Renal cortex interstitium (tissue), 11 donors: Measurements from ENCODE around the gene RAB1A. TPM values are rescaled to one million over a fixed set of nuclear protein-coding genes. Genes with fewer than 3 reads are reported as not detected.

Experiments used
- DNase-seq, 11 donors: peaks; one replicate each; pipeline ENCODE4 v3.0.0-alpha.2; 2013; ENCODE audit warnings: low read depth in 9 of 11, low spot score in 4 of 11; ENCODE audit errors: extremely low read depth in 1 of 11
- polyA plus RNA-seq, 3 donors: library from polyadenylated mRNA; unstranded; fragments of 120-200 nt; gene quantifications; one replicate each; pipeline ENCODE4 v1.2.1, GENCODE V29; 2013; ENCODE audit not compliant: insufficient read length in 3 of 3

Gene RAB1A
- polyA plus RNA-seq, 3 donors: 229 to 277 (median 254) TPM

- DNase-seq: no peak
These were observed 16.7 kb downstream of the RAB1A start for GRCh38 chr2:65113229-65113628.

- no peak for DNase-seq
These were observed 17.3 kb downstream of the RAB1A start for GRCh38 chr2:65112633-65113032.

- DNase-seq: no peak
These were observed 21.1 kb downstream of the RAB1A start for GRCh38 chr2:65108780-65109179.

DNA sequence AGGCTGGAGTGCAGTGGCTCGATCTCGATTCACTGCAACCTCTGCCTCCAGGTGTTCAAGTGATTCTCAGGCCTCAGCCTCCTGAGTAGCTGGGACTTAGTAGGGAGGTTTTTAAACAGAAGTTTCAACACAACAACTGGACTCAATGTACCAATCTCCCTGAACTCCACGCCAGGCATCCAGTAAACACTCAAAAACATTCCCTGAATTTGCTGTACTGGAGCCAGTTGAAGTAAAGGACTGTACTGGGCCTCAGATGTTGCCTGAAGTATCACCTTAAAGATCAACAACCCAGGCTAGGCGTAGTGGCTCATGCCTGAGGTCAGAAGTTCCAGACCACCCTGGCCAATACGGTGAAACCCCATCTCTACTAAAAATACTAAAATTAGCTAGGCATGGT, 22.4 kb downstream of the RAB1A start:
- DNase-seq: no peak

DNA sequence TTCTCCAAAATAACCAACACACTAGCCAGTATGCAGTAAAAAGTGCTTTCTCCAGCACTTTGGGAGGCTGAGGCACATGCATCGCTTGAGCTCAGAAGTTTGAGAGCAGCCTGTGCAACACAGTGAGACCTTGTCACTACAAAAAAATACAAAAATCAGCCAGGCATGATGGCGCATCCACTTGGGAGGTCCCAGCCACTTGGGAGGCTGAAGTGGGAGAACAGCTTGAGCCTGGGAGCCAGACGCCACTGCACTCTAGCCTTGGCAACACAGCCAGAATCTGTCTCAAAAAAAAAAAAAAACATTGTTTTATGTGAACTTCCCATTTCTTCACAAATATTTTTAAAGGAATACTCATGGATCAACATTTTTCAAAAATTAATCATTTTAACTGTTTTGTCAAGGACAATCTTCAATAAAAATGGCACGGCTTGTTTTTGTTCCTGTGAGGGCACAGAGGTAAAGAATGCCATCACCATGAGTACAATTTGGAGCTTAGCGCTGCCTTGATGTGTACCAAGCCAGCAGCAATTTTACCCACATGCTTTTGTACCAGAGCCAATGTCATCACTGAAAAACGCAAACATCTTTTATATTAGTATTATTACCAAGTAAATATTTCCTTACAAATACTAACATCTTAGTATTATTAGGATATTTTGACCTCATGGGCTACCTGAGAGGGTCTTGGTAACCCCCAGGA, 26.7 kb downstream of the RAB1A start:
- peak in 2 of 11 donors; percentile 22 to 25 for DNase-seq

- DNase-seq: no peak
These were observed 28.8 kb downstream of the RAB1A start for GRCh38 chr2:65101071-65101470.

- no peak for DNase-seq
These were observed 31.2 kb downstream of the RAB1A start for GRCh38 chr2:65098741-65099140.

- DNase-seq: no peak
These were observed 32.1 kb downstream of the RAB1A start for GRCh38 chr2:65097844-65098243.

DNA sequence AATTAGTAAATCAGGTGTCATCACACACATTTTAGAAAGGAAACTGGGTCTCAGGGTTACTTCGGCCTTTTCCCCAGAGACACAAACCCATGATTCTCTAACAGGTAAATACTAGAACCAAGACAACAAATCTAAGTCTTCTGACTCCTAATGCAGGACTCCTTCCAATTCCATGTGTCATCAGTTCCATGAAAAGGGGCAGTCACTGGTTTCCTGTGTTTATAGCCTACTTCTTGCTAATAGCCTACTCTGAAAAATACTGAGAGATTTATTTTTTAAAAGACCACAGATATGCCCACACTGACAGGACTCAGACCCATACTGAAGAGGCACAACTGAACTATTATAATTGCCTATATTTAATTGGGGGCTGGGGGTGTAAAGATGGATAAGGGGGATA, 33.0 kb downstream of the RAB1A start:
- DNase-seq: no peak

DNA sequence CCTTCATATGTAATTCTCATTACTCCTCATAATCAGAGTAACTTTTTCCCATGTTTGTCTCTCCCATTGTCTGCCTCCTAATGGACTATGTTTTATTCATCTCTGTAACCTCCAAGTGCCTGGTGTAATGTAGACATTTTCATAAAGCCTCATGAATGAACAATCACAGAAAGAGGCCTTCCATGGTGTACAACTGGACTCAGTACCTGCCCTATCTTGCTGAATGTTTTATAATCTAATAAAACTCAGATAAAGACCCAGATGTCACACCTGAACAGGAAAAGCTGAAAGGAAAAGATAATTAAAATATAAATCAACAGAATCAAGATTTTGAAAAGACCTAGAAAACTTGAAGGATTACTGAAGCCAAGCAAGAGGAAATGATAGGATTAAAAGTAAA, 36.7 kb downstream of the RAB1A start:
- no peak for DNase-seq

- no peak for DNase-seq
These were observed 37.1 kb downstream of the RAB1A start for GRCh38 chr2:65092791-65093190.

- no peak for DNase-seq
These were observed 44.8 kb downstream of the RAB1A start for GRCh38 chr2:65085148-65085547.

- DNase-seq: no peak
These were observed 48.6 kb downstream of the RAB1A start for GRCh38 chr2:65081232-65081685.

GRCh38 chr2:65079017-65079416, 50.9 kb downstream of the RAB1A start:
- DNase-seq: no peak

GRCh38 chr2:65077898-65078297, 52.0 kb downstream of the RAB1A start:
- no peak for DNase-seq

GRCh38 chr2:65076345-65076710, 53.6 kb downstream of the RAB1A start:
- no peak for DNase-seq

DNA sequence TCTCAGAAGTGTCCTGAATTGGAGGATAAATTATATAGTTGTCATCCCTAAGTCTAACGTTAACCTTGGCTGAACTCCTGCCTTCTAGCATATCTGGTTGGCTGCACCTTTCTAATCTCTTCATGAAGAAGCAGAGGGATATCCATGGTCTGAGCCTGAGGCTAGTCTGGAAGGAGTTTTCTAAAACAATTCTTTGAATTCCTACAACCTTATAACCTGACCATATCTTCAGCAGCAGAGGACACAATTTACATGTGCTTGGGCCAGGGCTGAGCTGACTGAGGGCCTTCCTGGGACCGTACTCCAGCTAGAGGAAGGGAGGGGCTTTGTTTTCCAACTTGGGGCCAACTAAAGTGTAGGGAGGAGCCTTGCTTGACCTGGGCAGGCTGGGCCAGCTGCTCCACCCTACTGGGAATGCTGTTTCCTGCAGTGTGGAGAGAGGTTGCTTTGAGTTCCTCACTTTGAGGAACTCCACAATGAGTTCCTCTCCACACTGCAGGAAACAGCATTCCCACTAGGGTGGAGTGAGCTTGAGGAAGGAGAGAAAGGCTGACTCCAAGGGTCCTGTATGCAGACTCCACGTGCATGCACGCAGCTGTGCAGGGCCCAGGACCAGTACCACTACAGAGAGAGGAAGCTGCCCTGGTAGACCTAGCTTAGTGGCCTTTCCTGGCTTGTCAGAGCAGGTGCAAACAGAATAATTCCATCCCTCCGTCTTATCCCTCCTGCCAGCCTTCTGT, 54.1 kb downstream of the RAB1A start:
- no peak for DNase-seq

GRCh38 chr2:65075176-65075575, 54.7 kb downstream of the RAB1A start:
- DNase-seq: no peak

DNA sequence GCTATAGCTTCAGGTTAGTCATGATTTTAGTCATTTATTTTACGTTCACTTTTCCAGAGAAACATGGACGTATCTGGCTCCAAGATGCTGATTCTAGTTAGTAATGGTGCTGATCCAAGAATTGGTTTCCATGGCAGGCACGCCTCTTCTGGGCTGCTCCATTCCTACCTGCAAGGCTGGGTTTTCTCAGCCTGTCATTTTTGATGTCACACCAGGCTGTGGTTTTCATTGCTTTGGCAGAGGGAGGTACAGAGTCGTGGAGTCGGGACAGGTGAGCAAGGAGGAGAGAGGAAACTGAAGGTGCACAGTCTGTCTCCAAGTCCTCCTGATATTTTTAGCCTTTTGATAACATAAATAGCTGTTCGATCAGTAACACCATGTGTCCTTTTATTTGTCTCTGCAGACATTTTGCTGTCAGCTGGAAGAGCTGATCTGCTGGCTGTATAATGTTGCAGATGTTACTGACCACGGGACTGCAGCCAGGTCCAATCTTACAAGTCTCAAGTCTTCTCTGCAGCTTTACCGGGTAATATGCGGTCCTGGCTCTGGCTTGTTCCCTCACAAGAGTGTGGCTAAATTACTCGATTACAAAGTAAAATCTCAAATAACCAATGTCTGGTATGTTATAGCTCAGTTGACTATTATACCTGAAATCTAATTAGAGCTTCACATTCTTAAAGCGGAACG, 55.9 kb downstream of the RAB1A start:
- DNase-seq: no peak
